A673 (cell line): ENCODE measurements around the gene ZNF490.

Experiments used
- EZH2 ChIP-seq: fragments of 200-600 bp; sonication (generic); IDR thresholded peaks from 2 replicates; pipeline ENCODE4 v1.6.1; 2017; ENCODE audit warnings: borderline replicate concordance, low read depth, mild to moderate bottlenecking, mixed read lengths, antibody characterized with exemption, low read length; ENCODE audit not compliant: poor library complexity, severe bottlenecking
- TF ChIP-seq, protein P1 (sequence below): fragments of 300-800, 200-600 bp; sonication (generic); conservative IDR thresholded peaks from 2 replicates; pipeline ENCODE4 v1.5.1; 2017; ENCODE audit warnings: low read depth, mild to moderate bottlenecking, antibody characterized with exemption, low read length, moderate library complexity, mixed read lengths

DNA sequence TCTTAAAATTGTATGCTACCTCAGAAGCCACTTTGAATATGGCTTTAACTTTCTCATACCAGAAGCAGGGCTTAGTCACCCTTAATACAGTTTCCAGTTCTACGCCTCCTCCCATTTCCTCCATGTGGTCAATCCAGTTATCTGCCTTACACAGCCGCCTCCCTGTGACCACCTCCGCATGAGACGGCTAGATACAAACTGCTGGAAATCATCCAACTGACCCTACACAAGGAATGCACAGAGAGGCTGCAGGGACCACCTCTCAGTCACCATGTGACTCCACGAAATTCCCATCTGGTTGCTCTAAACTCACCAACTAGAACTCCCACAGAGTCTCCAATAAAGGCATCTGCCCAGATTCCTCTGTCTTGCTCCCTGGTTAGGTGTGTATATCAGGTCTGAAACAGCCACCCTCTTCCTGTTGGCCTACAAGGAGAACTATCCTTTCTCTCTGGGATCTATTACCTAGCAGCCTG, 66.2 kb downstream of the ZNF490 start:
- TF ChIP-seq, protein P1, sequence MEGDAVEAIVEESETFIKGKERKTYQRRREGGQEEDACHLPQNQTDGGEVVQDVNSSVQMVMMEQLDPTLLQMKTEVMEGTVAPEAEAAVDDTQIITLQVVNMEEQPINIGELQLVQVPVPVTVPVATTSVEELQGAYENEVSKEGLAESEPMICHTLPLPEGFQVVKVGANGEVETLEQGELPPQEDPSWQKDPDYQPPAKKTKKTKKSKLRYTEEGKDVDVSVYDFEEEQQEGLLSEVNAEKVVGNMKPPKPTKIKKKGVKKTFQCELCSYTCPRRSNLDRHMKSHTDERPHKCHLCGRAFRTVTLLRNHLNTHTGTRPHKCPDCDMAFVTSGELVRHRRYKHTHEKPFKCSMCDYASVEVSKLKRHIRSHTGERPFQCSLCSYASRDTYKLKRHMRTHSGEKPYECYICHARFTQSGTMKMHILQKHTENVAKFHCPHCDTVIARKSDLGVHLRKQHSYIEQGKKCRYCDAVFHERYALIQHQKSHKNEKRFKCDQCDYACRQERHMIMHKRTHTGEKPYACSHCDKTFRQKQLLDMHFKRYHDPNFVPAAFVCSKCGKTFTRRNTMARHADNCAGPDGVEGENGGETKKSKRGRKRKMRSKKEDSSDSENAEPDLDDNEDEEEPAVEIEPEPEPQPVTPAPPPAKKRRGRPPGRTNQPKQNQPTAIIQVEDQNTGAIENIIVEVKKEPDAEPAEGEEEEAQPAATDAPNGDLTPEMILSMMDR, result no peak
- no peak for TF ChIP-seq EZH2
